HS-5 (cell line): ENCODE measurements around the gene TBL1XR1.

ENCODE experiments used
- DNase-seq: peaks from one replicate; pipeline ENCODE4 v3.0.0-alpha.2; 2012; ENCODE audit warnings: low read depth

The TBL1XR1 gene

GRCh38 chr3:177107461-177108239 lies 89.6 kb downstream of the TBL1XR1 start:
- no peak for DNase-seq

GRCh38 chr3:177106594-177106993 lies 90.7 kb downstream of the TBL1XR1 start:
- DNase-seq: no peak

DNA sequence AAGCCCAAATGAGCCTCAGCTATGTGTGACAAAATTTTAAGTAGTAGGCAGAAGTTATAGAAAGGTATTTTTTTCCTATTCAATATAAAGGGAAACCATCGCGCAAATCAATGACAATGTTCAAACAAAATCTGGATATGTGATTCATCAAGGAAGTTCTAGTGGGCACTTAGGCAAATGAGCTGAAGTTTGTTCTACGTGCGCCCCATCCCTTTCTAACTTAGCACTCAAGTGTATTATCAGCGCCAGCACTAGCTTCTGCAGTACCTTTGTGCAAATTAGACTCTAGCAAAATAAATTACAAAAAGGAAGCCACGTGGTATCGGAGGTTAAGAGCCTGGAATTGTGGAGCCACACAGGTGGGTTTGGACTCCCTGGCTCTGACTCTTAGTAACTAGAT lies 91.1 kb downstream of the TBL1XR1 start:
- DNase-seq: no peak

GRCh38 chr3:177105623-177106022 lies 91.7 kb downstream of the TBL1XR1 start:
- no peak for DNase-seq

DNA sequence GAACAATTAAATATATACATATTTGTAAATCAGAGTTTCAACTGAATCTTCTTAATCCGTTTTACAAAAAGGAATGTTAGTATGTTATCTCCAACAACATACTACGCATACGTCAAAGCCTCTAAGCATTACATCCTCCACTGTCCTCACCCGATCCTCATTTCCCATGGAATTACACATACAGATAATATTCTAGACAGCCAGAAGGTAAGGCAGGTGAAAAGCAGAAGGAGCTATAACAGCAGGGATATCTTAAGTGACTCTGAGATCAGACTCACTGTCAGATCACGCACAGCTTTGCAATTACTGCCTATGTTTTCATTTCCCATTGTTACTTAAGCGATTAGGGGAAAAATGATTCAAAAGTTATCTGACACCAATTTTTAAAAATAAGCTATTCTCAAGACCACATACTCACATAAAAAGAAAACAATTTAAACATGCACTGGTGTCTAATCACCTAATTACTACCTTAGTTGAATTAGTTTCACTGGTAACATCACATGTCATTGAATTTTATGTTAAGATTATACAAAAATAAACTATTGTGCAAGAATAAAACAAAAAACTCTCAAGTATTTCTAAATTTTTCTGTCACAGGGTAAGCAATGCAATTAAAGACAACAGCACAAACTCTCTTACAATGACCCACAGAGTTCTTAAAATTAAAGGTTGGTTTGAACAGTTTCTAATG lies 92.8 kb downstream of the TBL1XR1 start:
- no peak for DNase-seq

DNA sequence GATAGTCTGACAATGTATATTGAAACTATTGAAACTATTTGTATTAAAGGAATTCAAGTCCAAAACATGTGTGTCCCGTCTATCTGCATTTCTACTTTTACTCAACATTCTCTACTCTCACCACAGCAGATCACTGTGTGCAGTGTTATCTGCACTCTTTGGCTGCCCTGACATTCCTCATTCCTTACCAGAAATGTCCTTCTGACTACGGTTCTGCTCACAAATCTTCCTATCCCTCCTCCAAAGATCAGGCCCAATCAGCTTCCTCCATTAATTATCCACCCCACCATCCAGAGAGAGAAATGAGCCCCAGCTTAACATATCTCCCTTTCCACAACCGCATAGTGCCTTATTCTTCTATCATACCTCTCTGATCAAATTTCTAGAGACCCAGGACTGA lies 94.7 kb downstream of the TBL1XR1 start:
- no peak for DNase-seq

GRCh38 chr3:177098551-177098950 lies 98.7 kb downstream of the TBL1XR1 start:
- DNase-seq: no peak

DNA sequence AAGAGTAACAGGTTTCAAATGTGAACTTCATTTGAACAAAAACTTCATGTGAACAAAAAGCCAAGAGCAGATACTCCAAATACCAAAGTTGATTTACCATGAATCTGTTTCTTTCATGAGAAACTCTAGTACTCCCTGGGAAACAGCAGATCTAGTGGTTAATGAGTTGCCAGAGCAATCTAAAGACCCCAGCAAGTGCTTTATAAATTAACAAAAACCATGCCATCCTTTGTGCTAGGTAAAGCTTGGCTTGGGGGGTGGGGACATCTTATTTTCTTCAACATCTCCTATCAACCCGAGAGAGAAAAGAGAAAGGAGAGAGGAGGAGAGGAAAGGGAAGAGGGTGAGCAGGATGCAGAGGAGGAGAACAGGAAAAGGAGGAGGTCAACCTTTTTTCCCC lies 100.7 kb downstream of the TBL1XR1 start:
- no peak for DNase-seq

- DNase-seq: no peak
Measured at GRCh38 chr3:177093966-177094365, 103.3 kb downstream of the TBL1XR1 start.

GRCh38 chr3:177089901-177090300 lies 107.4 kb downstream of the TBL1XR1 start:
- no peak for DNase-seq

GRCh38 chr3:177089110-177089509 lies 108.2 kb downstream of the TBL1XR1 start:
- DNase-seq: no peak

GRCh38 chr3:177085794-177086193 lies 111.5 kb downstream of the TBL1XR1 start:
- DNase-seq: no peak

DNA sequence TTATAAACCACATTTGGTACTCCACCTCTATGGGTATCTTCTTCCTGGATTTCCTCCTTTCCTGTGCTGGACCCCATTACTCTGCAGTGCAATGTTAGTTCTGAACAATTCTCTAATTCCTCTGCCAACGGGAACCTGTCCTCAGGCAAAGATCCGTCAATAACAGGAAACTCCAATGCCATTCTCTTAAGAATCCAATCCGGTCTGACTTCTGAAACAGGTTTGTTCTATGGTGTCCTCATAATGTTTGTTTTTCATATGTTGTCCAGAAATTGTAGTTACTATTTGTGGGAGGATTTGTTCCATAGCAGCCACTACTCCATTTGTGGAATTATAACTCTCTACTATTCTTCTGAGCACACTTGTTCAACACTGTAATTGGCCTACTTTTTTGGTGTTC lies 112.7 kb downstream of the TBL1XR1 start:
- DNase-seq: no peak

- DNase-seq: no peak
Measured at GRCh38 chr3:177080122-177080521, 117.2 kb downstream of the TBL1XR1 start.

DNA sequence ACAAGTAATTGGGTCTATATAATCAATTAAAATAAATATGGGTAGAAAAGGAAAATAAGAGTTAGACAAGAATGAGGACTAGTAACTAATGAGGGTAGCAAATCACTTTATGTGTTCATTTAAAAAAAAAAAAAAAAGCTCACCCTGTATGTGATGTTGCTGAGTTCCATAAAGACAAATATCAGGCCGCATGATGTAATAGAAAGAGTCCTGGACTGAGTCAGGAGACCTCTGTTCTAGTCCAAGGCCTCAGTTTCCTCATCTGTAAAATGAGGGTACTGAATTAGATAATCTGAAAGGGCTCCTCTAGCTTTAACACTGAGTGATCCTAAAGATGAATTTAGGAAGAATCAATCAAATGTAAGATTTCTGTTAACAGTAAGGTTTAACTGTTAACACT lies 117.6 kb downstream of the TBL1XR1 start:
- no peak for DNase-seq

- no peak for DNase-seq
Measured at GRCh38 chr3:177071496-177072156, 125.7 kb downstream of the TBL1XR1 start.

DNA sequence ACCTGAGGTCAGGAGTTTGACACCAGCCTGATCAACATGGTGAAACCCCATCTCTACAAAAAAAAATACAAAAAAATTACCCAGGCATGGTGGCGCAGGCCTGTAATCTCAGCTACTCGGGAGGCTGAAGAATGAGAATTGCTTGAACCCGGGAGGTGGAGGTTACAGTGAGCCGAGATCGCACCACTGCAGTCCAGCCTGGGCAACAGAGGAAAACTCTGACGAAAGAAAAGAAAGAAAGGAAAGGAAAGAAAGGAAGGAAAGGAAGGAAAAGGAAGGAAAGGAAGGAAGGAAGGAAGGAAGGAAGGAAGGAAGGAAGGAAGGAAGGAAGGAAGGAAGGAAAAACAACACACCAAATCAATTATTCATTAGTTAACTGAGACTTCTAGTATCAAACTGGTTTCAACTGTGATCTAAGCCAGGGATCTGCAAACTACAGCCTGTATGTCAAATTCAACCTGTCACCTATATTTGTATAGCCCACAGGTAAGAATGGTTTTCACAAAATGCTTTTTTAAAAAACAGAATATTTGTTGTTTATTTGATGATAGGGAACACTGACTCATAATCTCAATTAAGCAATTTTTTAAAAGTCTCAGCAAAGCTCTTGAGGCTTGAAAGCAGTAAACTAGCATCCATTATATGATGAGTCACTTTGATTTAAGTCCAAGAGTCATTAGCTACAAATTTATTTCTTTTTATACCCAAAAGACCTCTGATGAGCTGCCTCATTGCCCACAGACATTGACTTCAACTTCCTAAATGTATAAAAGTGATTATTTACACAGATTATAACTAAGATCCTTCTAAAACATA lies 127.6 kb downstream of the TBL1XR1 start:
- no peak for DNase-seq

DNA sequence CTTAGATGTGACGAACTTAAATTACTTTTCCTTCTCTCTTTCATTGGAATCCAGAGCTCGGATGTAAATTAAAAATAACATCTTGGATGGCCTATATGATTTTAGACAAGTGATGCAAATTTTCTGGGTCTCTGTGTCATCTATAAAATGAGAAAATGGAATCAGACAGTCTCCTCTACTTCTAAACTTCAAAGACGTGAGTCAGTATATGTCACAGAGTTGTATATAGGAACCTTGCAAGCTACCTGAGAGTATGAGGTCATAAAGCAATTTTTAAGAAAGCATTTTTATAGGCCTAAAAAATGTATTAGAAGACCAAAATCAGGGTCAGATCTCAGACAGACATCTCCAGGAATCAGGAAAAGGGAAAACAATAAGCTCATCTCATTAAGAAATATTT lies 128.3 kb downstream of the TBL1XR1 start:
- DNase-seq: no peak

GRCh38 chr3:177066068-177066467 lies 131.2 kb downstream of the TBL1XR1 start:
- DNase-seq: no peak

- DNase-seq: no peak
Measured at GRCh38 chr3:177065285-177066033, 131.8 kb downstream of the TBL1XR1 start.

DNA sequence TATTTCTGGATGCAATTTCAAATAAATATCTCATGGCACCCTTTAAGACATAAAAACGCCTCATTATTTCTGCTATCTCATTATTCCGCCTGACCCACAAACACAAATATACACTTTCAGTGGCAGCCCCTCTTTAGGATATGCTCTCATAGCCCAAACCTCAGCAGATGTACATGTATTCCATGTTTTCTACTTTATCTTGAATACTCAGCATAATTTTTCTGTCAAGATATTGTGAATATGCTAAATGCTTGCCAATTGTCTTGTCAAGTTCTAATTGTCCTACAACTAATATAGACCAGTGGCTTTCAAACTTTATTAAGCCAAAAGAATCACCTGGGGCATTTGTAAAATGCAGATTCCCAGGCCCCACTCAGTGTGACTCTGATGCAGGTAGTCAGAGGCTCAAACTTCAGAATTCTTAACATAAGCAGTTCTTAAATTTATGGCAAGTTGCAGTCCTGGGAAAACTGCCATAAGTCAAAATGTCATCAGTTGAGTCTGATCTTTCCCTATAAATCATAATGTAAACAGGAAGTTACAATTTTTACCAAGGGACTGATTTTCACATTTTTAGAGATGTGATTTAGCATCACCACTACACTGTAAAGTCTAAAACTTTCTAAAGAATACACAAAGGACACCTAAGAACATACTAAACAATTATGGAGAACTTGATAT lies 135.1 kb downstream of the TBL1XR1 start:
- DNase-seq: no peak
